ENCODE measurements around the gene MGST2.
A peak's percentile ranks its signal among the peaks of the same experiment; 100 is the strongest.

MGST2 gene

GRCh38 chr4:139656614-139657486 lies 8.8 kb upstream of the MGST2 start:
- no peak for TF ChIP-seq POLR2A (IDR thresholded peaks at IDR 0.05; ENCODE audit: low read length)
- TF ChIP-seq GATA1 (IDR thresholded peaks at IDR 0.05; ENCODE audit: low read depth, low read length): no peak
- peak; percentile 64 to 72 for DNase-seq

GRCh38 chr4:139658185-139658584 lies 7.4 kb upstream of the MGST2 start:
- DNase-seq: no peak
- no peak for TF ChIP-seq POLR2A (IDR thresholded peaks at IDR 0.05; ENCODE audit: low read length)
- no peak for TF ChIP-seq GATA1 (IDR thresholded peaks at IDR 0.05; ENCODE audit: low read depth, low read length)

- TF ChIP-seq POLR2A (IDR thresholded peaks at IDR 0.05; ENCODE audit: low read length) (no peak), GATA1 (IDR thresholded peaks at IDR 0.05; ENCODE audit: low read depth, low read length) (no peak)
- DNase-seq: no peak
Measured at GRCh38 chr4:139658586-139659382, 6.8 kb upstream of the MGST2 start.

- no peak for DNase-seq
- TF ChIP-seq POLR2A (IDR thresholded peaks at IDR 0.05; ENCODE audit: low read length): no peak
- no peak for TF ChIP-seq GATA1 (IDR thresholded peaks at IDR 0.05; ENCODE audit: low read depth, low read length)
Measured at GRCh38 chr4:139659735-139660424, 5.7 kb upstream of the MGST2 start.

DNA sequence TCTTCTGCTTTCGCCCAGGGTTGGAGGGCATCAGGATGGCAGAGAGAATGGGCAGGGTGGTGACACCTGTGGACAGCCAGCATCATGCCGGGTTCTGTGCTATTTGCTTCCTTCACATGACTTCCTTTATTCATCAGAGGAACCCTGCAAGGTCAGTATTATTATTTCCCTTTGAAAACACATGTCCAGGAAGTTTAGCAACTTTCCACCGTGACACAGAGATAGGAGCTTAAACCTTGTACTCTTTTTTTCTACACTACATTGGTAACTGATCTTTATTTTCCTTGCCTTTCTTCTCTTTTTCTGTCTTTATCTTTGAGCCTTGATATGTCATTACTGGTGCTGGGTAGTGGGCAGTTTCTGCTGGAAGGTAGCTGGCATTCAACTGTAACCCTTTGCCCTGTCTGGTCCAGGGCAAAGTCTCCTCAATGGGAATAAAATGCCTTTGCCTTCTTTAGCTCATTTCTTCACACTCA lies 5.0 kb upstream of the MGST2 start:
- DNase-seq: no peak
- no peak for TF ChIP-seq POLR2A (IDR thresholded peaks at IDR 0.05; ENCODE audit: low read length)
- no peak for TF ChIP-seq GATA1 (IDR thresholded peaks at IDR 0.05; ENCODE audit: low read depth, low read length)

- DNase-seq: no peak
- no peak for TF ChIP-seq GATA1 (IDR thresholded peaks at IDR 0.05; ENCODE audit: low read depth, low read length)
- TF ChIP-seq POLR2A (IDR thresholded peaks at IDR 0.05; ENCODE audit: low read length): no peak
Measured at GRCh38 chr4:139663561-139664138, 2.0 kb upstream of the MGST2 start.

DNA sequence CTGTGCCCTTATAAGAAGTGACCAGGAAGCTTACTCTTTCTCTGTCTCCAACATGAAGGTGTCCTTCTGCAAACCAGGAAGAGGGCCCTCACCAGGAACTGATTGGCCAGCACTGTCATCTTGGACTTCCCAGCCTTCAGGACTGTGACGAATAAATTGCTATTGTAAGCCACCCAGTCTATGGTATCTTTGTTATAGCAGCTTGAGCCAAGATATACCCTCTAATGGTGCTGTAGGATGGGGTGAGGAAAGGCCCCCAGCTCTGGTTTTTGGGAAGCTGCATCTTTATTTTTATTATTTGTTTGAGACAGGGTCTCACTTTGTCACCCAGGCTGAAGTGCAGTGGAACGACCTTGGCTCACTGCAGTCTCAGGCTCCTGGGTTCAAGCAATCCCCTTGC lies 1.2 kb upstream of the MGST2 start:
- TF ChIP-seq POLR2A (IDR thresholded peaks at IDR 0.05; ENCODE audit: low read length) (no peak), GATA1 (IDR thresholded peaks at IDR 0.05; ENCODE audit: low read depth, low read length) (no peak)
- no peak for DNase-seq

GRCh38 chr4:139665079-139665689 lies 435 bp upstream of the MGST2 start:
- DNase-seq: no peak
- TF ChIP-seq POLR2A (IDR thresholded peaks at IDR 0.05; ENCODE audit: low read length) (no peak), GATA1 (IDR thresholded peaks at IDR 0.05; ENCODE audit: low read depth, low read length) (no peak)

DNA sequence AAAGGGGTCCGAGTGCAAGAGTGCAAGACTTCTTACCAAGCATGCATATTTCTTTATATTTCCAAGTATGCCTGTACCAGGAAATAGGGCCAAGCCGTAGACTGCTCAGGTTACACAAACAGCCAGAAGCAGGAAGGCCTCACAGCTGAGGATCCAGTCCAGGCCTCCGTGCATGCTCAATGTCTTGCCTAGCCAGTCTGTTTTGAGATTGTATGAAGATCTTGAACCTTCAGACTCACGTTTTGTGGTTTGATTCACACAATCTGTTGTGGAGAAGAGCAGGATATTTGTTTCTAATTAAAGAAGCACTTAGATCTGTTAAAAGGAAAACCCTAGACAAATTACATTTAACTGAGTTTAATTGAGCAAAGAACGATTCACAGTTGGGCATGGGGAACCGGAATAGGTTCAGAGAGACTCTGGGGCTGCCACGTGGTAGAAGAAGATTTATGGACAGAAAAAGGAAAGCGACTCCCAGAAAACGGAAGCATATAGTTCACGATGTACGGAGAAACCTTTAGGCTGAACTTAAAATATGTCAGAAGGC lies 1.2 kb downstream of the MGST2 start:
- DNase-seq: peak; percentile 39 to 49
- TF ChIP-seq GATA1 (IDR thresholded peaks at IDR 0.05; ENCODE audit: low read depth, low read length) (no peak), POLR2A (IDR thresholded peaks at IDR 0.05; ENCODE audit: low read length) (no peak)

GRCh38 chr4:139668036-139668435 lies 2.4 kb downstream of the MGST2 start:
- no peak for DNase-seq
- no peak for TF ChIP-seq GATA1 (IDR thresholded peaks at IDR 0.05; ENCODE audit: low read depth, low read length)
- no peak for TF ChIP-seq POLR2A (IDR thresholded peaks at IDR 0.05; ENCODE audit: low read length)

GRCh38 chr4:139668658-139669201 lies 3.1 kb downstream of the MGST2 start:
- TF ChIP-seq POLR2A (IDR thresholded peaks at IDR 0.05; ENCODE audit: low read length) (no peak), GATA1 (IDR thresholded peaks at IDR 0.05; ENCODE audit: low read depth, low read length) (no peak)

DNA sequence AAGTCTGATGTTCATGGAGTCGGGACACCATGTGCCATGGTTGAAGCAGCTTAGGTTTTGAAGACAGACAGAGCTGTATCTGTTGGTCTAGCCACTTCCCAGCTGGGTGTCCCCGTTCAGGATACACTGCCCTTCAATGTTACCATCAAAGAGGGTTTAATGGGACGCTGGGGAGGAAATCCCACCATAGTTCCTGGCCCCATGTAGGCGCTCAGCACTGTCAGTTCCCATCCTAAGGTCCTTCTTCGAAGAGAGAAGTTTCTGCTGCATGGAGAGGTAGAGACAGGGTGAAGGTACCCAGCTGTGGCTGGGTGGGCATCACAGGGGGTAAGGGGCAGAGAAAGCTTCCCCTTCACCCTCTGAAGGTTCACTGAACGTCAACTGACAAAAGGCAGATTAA lies 3.7 kb downstream of the MGST2 start:
- DNase-seq: no peak
- TF ChIP-seq GATA1 (IDR thresholded peaks at IDR 0.05; ENCODE audit: low read depth, low read length) (no peak), POLR2A (IDR thresholded peaks at IDR 0.05; ENCODE audit: low read length) (no peak)

More at GRCh38 chr4:139668658-139669201, 3.1 kb downstream of the MGST2 start:
- DNase-seq: no peak
